Lung microvascular endothelial cell (primary cell): Measurements from ENCODE around the gene MAD1L1. TPM values are rescaled to one million over a fixed set of nuclear protein-coding genes. Genes with fewer than 3 reads are reported as not detected.

Source experiments
- DNase-seq, 2 donors: peaks; one replicate each; pipeline versions ENCODE4 v3.0.0 to v3.0.0-alpha.2; 2010; ENCODE audit warnings: low read depth in 2 of 2
- total RNA-seq: library from RNA; depleted of rRNA; stranded (reverse); fragments of >200 nt; gene quantifications from 2 replicates; pipeline ENCODE4 v1.2.1, GENCODE V29; 2014

MAD1L1 gene
- total RNA-seq, 1 donor from 2014 or later = 46.0 TPM

DNA sequence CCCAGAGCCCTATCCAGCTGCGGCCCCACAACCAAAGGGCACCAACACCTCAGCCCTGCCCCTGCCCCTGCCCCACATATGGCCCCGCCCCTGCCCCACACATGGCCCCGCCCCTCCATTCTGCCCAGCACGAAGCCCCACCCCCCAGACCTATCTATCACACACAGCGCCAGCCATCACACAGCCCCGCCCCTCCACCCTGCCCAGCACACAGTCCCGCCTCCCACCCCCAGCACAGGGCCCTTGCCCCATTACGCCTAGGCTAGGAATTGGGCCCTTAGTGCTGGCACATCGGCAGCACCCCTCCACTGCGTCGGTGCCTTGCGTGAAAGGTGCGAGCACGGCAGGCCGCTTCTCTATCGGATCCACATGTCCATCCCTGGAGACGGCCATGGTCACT lies 126.8 kb downstream of the MAD1L1 start:
- no peak for DNase-seq

DNA sequence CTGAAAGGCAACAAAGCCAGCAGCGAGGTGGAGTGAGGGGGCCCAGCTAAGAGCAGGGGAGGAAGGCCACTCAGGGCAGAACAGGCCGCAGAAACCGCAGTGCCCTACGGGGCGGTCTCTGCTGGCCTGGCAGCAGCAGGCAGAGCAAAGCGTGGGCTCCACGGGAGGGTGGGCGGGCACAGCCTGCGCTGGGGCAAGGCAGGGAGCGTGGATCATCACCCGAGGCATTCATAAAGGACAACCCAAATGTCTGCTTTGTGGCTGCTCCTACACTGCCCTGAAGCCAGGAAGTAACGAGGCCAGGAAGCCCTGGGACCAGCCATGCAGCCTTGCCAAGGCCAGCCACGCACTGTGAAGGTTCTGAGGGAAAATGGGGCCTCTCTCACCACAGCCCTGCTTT lies 127.5 kb downstream of the MAD1L1 start:
- DNase-seq = no peak

DNA sequence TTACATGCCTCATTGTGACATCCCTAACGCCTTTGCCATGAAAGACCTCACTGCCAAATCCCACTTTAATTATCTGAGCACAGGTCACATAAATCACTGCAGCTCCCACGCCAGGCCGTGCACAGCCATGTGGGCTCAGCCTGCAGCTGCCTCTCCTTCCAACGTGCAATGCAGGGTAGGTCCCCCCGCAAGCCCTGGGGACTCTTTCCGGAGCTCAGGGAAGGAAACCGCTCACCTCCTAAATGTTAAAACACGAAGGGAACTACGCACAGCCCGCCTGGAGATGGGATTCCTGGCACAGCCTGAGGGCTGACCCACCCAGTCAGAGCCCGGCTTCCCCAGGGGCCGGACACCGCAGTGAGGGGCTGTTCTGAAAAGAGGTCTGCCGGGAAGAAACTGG lies 128.0 kb downstream of the MAD1L1 start:
- no peak for DNase-seq

DNA sequence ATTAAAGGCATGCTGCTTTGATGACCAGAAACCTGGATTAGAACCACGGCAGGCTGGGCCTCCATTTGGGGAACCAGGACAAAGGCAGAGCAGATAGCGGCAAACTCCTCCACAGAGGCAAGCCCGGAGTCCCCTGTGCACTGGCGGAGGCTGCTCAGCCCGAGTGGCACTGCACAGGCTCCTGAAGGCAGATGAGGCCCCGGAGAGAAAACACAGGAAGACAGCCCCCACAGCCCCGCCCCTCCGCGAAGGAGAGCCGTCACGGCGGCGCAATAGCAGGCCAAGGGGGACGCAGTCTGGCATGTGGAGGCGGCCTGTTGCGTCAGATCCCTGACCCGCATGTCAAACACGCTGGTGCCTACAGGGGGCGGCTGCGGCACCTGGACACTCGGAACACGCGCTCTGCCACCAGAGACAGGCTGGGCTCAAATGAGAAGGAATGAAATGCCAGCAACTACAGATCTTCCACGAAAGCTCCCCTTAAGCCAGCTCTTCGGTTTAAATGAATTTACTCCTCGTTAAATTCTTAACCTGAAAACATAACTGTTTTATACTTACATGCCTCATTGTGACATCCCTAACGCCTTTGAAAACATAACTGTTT lies 128.5 kb downstream of the MAD1L1 start:
- peak; percentile 89 to 90 for DNase-seq

DNA sequence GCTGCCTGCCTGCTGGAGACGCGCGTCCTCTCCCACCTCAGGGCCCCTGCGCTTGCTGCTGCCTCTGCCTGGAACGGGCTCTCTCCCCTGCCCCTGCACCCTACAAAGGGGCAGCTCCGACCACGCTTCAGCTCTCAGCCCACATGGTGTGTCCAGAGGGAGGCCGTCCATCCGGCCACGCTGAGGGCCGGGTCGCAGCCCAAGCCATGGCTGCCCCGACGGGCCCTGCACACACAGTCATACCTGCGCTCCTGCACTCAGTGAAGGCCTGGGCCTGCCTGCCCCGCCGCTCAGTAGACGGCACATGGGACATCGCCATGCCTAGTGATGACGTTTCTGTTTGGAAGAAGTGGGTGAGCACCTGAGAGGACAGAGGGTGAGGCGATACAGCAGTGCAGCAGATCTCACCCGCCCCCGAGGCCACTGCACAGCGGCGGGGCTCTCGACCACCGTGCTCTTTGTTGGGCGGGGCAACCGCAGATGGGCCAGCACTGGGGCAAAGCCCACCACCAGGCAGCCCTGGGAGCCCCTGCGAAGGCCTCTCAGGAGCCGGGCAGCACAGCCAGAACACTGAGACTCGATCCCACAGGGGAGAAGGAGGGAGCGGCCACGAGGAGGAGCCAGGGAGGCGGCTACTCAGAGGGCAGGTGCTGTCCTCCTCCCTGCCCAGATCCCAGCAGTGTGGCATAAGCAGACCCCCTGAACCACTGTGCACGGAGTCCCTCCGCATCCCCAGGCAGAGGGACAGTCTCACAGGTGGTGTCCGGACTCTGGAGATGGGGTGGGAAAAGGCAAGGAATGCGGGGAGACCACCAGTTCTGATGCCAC lies 129.5 kb downstream of the MAD1L1 start:
- no peak for DNase-seq

DNA sequence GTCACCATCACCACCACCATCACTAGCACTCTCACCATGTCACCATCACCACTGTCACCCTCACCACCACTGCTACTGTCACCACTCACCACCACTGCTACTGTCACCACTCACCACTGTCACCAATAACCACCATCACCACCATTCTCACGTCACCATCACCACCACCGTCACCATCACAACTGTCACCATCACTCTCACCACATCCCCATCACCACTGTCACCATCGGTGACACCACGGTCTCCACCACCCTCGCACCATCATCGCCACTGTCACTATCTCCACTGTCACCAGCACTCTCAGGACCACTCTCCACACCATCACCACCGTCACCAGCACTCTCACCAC lies 130.4 kb downstream of the MAD1L1 start:
- DNase-seq = no peak

DNA sequence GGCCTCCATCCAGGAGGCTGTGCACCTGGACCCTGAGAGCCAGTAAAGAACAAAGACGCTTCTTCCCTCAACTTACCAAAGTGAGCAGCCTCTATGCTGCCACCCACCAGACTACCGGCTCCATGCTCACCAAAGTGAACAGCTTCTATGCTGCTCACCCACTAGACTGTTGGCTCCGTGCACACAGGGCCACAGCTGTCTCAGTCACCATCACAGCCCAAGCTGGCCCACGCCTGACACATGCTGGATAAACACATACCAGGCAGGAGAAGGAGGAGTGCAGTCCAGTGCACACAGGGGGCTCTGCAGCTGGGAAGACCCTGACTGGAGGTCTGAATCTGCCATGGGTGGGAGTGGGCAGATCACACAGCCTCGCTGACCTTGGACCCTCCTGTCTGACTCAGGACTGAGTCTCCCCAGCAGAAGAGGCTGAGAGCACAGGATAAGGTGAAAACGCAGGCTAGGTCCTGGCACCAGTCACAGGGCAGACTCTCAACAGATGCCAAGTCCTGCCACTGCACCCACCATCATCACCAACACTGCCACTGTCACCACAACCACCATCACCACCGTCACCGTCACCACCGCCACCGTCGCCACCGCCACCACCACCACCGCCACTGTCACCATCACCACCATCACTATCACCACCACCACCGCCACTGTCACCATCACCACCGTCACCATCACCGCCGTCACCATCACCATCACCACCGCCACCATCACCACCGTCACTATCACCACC lies 130.9 kb downstream of the MAD1L1 start:
- DNase-seq = no peak

DNA sequence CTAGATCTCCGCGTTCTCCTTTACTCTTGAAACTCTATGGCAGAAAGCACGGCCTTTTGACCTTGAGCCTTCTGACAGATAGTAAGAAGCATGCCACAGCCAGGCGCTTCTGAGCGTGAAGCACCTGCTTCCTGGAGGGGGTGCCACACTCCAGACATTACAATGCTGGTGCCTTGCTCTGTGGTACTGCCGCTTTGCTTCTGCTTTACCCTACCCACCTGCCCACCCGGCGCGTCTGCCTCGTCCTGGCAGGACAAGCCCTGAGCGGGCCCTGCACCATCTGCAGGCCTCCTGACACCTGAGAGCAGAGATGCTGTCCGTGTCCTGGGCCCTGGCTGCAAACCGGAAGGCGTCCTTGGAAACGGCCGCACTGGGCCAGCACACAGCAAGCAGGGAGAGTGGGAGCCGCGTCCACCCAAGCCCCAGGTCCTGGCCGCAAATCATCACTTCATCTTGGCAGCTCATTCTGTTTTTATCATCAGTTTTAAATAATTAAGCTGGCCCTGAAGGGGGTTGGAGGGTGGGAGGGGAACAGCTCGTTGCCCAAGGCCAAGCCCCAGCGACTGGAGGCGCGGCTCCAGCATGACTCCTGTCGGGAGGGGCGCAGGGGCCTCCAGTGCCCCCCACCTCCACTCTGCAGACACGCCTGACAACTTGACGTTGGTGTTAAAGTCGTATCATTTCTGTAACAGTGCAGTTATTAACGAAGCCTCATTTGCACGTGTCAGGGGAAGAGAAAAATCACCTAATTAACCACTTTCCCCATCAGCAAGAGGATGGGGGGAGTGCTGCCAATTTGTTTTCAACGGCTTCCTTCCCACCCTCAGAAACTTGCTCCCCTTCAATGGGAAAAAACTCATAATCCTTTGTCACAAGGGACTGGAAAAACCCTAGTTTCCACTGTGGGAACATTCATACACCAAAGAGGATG lies 132.2 kb downstream of the MAD1L1 start:
- DNase-seq = peak in 1 of 2 donors; percentile 62

DNA sequence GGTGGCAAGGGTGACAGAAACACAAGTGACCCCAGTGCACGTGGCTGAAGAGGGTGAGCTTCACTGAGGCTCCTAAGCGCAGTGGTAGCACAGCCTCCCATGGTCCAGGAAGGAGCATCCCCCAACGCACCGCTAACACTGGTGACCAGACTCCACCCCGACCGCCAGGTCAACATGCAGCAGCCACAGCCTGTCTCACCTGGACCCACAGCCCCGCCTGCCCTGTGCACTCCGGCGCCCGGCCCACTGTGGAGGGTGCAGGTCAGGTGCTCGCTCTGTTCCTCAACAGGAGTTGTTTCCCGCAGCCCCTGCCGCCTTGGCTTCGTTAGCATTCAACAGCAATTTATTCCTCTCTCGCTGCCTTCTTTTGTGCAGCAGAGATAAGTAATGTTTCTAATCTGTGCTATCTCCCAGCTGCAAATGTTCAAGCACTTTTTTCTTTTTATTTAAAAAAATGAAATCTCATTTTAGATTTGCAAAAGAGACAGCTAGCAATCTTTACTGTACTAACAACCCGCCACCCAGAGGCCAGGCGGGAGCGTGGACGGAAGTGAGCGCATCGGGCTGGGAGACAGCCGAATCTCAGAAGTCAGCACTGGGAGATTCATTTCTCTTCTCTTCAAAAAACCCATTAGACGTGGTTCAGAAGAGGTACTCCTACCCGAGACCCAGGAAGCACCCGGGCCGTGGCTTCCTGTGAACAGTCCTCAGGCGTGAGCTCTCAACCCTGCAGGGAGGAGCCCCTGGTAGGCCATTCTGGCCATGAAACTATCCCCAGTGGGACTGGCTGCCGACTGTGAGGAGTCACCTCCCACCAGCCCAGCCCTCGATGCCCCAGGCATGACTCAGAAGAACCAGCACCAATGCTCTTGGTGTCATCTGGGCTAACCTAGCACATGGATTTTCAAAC lies 133.4 kb downstream of the MAD1L1 start:
- no peak for DNase-seq

DNA sequence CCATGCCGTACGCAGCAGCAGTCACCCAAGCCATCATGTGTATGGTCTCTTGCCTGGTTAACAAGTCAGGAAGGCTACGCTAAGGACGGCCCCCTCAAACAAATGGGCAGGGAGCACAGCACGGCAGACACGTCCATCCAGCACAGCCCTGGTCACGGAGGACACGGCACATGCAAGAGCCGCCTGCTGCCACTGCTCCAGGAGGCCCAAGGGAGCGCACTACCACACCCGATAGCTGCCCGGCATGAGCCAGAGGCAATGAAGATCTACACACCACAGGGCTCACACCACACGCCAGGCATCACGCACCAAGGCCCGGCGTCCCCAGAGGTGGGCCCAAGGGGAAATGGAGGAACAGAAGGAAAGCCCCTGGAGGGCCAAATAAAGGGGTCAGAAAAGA lies 134.2 kb downstream of the MAD1L1 start:
- DNase-seq = no peak

DNA sequence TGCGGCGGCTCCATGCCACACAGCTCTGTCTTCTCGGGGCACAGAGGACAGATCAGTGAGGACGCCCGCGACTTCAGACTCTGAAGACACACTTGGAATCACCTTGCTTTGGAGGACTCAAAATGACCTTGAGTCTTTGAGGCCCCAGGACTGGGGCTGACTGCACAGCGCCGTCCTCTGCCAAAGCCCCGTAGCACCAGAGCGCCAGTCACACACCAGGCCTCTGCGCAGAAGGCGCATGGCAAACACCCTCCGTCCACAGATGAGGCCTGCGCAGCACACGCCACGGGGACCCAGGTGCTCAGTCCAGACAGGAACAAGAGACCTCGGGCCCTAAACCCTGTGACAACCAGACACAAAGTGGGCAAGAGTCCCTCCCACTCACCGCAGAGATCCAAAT lies 134.7 kb downstream of the MAD1L1 start:
- no peak for DNase-seq

DNA sequence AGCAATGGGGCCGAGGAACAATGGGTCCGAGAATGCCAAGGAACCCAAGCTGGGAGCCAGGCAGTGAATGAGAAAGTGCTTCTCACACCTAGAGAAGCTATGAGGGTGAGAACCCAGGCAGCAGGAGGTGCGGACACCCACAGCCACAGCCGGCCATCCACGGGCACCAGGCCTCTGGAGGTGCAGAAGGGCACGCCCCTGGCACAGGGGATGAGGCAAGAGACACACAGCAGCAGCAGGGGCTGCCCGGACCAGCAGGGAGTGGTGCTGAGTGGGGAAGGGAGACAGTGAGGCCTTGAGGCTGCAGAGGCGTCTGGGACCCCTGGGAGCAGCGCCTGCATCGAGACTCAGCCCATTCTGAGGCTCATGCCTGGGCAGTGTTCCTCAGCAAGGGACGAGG lies 135.3 kb downstream of the MAD1L1 start:
- no peak for DNase-seq

DNA sequence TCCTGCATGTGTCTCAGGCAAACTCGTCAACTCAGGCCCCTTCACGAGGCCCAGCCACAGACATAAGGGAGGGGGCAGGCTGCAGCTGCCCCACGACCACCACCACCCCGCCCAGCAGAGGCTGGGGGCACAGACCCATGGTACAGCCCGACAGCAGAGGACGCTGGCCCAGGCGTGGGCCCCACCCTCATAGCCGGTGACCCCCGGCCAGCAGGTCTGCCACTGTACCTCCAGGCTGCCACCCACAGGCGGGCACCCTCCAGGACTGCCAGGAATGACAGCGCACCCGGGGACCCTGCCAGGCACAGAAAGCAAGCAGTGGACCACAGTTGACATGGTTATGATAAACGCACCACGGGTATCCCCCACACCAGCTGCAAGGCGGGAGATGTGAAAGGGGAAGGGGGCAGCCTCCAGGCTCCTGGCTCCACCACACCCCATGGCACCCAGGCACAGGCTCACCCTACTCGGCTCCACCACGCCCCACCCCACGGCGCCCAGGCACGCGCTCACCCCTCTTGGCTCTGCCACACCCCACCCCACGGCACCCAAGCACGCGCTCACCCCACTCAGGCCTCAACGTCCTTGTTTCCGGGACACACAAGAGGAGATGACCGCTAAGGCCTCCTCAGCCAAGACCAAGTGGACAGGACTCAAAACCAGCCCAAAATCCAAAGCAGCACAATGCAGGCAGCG lies 135.9 kb downstream of the MAD1L1 start:
- DNase-seq = no peak

DNA sequence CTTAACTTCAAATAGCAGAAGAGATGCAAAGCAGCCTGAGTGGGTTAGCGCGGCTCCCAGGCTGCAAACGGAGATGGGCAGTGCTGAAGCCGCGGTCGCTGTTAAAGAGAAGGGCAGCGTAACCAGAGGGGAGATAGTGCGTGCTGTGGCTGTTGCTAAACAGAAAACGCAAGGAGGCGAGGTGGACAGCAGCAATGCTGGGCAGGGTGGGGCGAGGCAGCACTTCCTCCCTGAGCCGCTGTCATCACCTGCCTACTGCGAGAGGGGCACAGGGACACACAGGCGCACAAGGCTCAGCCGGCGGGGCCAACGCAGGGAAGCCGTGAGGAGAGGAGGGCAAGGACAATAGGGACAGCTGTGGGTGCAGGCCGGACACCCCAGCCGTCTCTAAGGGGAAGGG lies 137.3 kb downstream of the MAD1L1 start:
- no peak for DNase-seq

DNA sequence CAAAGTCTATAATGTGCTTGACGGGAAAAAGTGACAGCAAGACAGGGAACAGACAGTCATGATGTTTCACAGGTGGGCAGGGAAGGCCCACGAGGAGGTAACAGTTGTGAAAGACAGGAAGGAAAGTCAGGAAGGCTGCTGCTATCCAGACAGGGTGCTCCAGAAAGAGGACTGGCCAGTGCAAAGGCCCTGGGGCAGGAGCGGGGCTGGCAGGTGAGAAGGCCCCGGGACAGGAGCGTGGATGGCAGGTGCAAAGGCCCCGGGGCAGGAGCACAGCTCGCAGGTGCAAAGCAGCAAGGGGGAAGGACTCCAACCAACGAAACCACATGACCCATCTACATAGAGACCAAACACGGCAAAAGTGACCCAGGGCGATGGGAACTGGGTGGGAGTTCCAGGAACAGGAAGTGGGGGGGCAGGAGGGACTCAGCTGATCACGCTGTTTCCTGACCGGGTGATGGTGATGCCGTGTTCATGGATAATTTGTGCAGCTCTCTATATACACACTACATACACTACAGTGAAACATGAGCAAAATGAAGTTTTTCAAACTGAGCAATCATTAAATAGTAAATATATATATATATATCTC lies 138.2 kb downstream of the MAD1L1 start:
- DNase-seq = no peak

DNA sequence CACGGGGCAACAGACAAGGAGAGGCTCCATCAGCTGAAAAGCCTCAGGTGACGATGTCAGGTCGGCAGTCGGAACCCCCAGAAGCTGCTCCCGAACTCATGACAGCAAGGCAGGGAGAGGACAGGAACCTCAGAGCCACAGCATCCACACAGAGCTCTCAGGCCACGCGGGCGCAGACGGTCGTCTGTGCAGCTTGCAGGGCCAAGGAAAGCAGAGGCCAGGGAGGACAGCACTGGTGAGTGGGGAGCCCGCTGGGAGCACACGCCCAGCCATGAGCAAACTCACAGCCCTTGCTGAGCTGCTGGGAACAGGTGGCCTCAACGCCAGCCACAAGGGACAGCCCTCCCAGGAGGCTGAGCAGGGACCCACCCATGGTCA lies 138.9 kb downstream of the MAD1L1 start:
- no peak for DNase-seq

DNA sequence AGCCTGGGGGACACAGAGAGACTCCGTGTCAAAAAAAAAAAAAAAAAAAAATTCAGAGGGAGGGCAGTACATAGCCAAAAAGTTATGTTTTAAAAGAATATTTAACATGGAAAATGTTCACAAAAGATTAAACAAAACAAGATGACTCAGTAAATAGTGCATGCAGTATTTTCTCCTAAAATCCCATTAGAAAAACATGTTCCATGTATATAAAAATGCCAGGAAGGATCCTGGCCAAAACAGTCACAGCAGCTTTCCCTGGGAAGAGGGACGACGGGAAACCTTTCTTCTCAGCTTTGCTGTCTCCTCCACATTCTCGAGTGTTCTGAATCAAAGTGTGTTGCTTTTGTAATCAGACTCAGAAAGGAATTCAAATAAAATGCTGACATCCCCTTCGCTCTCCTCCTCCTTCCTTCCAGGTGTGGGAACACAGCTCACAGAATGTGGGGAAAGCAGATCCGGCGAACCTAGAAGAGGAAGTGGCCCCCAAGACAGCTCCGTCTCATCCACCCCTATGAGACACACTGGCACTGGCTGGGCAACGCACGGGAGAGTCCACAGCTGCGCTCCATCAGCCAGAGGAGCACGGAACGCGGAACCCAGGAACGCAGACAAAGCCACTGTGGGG lies 139.4 kb downstream of the MAD1L1 start:
- DNase-seq = no peak

DNA sequence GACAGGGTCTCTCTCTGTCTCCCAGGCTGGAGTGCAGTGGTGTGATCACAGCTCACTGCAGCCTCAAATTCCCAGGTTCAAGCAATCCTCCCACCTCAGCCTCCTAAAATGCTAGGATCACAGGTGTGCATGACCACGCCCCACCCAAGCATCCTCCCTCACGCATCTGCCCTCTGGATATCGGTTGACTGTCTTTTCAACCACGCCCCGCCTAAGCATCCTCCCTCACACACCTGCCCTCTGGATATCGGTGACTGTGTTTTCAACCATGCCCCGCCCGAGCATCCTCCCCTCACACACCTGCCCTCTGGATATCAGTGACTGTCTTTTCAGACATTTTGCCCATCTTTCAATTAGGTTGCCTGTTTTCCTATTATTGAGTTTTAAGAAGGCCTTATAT lies 140.5 kb downstream of the MAD1L1 start:
- DNase-seq = no peak
